ENCODE results near the gene EPB41L3.

EPB41L3 gene

DNA sequence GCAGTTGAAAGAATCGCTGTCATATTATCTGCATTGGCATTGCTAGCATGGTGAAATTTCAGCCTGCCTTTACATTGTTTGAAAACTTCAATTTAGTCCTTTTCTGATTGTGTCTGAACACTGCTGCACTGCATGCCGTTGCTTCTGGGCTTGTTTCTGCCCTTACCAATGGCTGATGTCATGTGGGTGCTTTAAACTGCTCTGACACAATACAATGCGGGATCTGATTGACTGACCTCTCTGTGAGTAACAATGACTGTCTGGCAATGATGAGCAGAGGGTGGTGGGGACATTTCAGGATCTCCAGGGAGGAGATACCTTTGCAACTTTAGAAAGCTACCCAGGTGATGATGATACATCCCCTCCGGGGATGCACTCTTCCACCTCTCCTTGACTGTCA lies 128.8 kb downstream of the EPB41L3 start:
- TF ChIP-seq, protein P1, sequence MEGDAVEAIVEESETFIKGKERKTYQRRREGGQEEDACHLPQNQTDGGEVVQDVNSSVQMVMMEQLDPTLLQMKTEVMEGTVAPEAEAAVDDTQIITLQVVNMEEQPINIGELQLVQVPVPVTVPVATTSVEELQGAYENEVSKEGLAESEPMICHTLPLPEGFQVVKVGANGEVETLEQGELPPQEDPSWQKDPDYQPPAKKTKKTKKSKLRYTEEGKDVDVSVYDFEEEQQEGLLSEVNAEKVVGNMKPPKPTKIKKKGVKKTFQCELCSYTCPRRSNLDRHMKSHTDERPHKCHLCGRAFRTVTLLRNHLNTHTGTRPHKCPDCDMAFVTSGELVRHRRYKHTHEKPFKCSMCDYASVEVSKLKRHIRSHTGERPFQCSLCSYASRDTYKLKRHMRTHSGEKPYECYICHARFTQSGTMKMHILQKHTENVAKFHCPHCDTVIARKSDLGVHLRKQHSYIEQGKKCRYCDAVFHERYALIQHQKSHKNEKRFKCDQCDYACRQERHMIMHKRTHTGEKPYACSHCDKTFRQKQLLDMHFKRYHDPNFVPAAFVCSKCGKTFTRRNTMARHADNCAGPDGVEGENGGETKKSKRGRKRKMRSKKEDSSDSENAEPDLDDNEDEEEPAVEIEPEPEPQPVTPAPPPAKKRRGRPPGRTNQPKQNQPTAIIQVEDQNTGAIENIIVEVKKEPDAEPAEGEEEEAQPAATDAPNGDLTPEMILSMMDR (IDR thresholded peaks at IDR 0.05; ENCODE audit: low read length, missing control alignments) = no peak
- H3K4me3 ChIP-seq (replicated peaks; ENCODE audit: low read depth, low read length) = no peak overlapping the region
- DNase-seq (ENCODE audit: low read depth) = no peak

DNA sequence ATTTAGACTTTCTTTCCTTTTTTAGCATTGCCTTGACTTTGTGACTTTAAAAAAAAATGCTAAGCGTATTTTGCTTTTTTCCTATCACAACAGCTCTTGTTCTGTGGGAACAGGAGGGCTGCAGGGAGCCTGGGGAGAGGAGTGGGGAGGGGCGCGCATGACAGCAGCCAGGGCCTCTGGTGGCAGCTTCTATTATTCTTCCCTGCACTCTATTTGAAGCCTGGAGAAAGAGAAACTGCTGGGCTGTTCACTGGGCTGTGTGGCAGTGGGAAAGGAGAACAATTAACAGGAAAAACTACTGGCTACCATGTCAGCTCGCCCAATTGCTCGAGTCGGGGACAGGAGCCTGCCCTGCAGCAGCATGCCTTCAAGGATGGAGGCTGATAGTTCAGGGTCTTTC lies 129.3 kb downstream of the EPB41L3 start:
- H3K4me3 ChIP-seq (replicated peaks; ENCODE audit: low read depth, low read length) = no peak overlapping the region
- TF ChIP-seq, protein P1 (IDR thresholded peaks at IDR 0.05; ENCODE audit: low read length, missing control alignments) = no peak
- no peak for DNase-seq (ENCODE audit: low read depth)

DNA sequence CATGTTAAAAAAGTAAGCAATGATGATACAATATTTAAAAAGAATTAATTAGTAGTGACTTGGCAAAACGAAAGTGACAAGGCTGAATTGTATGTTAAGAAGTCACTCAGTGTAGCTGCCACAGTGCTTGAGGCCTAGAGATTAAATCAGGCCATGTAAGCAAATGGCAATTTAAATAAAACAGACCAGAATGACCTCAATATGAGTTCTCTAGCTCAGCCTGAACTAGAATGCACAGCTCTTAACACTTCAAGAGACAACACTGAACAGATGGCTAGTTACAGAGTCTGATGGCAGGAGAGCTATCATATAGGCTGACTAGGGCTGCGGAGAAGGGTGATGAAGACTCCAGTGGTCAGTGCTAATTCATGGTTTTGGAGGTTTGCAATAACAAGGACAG lies 130.3 kb downstream of the EPB41L3 start:
- TF ChIP-seq, protein P1 (IDR thresholded peaks at IDR 0.05; ENCODE audit: low read length, missing control alignments) = no peak
- no peak for DNase-seq (ENCODE audit: low read depth)
- no peak overlapping the region for H3K4me3 ChIP-seq (replicated peaks; ENCODE audit: low read depth, low read length)

- TF ChIP-seq, protein P1 (IDR thresholded peaks at IDR 0.05; ENCODE audit: low read length, missing control alignments) = no peak
- no peak overlapping the region for H3K4me3 ChIP-seq (replicated peaks; ENCODE audit: low read depth, low read length)
- no peak for DNase-seq (ENCODE audit: low read depth)
These were observed 133.2 kb downstream of the EPB41L3 start for GRCh38 chr18:5410582-5410981.

DNA sequence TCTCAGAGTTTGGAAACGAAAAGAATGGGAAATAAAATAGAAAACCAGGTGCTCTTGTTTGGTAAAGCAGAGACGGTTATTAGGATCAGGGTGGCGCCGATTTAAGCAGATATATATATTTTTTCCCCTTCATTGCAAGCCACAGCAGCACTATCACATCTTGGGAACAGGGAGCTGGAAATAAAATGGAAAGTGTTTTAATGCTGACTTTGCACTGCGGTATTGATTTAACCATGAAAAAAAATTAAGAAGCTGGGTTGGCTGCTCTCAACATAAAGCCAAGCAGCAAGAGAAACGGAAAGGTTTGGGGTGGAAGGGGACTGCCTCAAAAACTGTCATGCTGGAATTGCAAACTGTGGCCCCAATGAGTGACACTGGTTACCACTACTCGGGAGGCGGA lies 145.5 kb downstream of the EPB41L3 start:
- DNase-seq (ENCODE audit: low read depth) = no peak
- TF ChIP-seq, protein P1 (IDR thresholded peaks at IDR 0.05; ENCODE audit: low read length, missing control alignments) = no peak
- H3K4me3 ChIP-seq (replicated peaks; ENCODE audit: low read depth, low read length) = no peak overlapping the region

GRCh38 chr18:5397102-5397501 lies 146.7 kb downstream of the EPB41L3 start:
- TF ChIP-seq, protein P1 (IDR thresholded peaks at IDR 0.05; ENCODE audit: low read length, missing control alignments) = no peak

DNA sequence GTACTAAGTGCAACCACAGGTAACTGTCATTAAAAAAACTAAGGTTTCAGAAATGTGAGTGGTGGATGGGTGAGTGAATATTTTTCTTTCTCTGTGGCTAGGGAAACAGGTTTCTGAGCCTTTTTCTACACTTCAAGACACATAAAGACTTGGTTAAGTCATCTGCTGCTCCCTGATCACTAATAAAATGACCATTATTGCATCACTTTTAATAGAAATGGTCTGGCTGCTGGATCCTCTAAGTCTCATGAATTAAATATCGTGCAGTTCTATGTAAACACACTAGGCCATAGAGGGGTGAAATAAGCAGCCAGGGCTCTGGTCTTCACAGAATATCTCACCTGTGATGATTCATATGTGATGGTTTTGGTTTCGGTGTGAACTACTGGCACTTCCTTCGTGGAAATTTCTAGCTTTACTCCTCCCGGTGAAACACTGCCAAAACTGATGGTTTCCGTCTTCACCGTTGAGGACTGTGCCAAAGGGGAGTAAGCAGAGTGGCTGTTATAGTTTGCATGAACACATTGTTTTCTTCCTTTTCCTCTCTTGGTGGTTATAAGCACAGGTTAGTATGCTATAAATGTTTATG lies 147.8 kb downstream of the EPB41L3 start:
- no peak for DNase-seq (ENCODE audit: low read depth)
- H3K4me3 ChIP-seq (replicated peaks; ENCODE audit: low read depth, low read length) = no peak overlapping the region
- TF ChIP-seq, protein P1 (IDR thresholded peaks at IDR 0.05; ENCODE audit: low read length, missing control alignments) = no peak

More at GRCh38 chr18:5397102-5397501, 146.7 kb downstream of the EPB41L3 start:
- no peak for DNase-seq (ENCODE audit: low read depth)
- no peak overlapping the region for H3K4me3 ChIP-seq (replicated peaks; ENCODE audit: low read depth, low read length)
